Sigmoid colon (tissue), 4 donors: Measurements from ENCODE around the gene TMEM254.

Experiments
- EP300 ChIP-seq, 4 donors: sonication (generic); formaldehyde crosslinking; IDR thresholded peaks; one replicate each; pipeline ENCODE4 v1.6.1; 2017; ENCODE audit warnings: antibody characterized with exemption in 4 of 4
- POLR2A ChIP-seq, 2 donors: fragments of 450-650 bp; IDR thresholded peaks; one replicate each; pipeline ENCODE4 v1.6.1; 2016; ENCODE audit warnings: antibody characterized with exemption in 2 of 2, mild to moderate bottlenecking in 2 of 2, moderate library complexity in 2 of 2
- POLR2AphosphoS5 ChIP-seq, 4 donors: sonication (generic); formaldehyde crosslinking; IDR thresholded peaks; one replicate each; pipeline ENCODE4 v1.6.1; 2017; ENCODE audit warnings: antibody characterized with exemption in 4 of 4
- TF ChIP-seq, protein P1 (sequence below), 4 experiments: fragments of 450-650 bp in 3 of 4; fragments of 200-600 bp in 1 of 4; IDR thresholded peaks; one replicate each; pipeline ENCODE4 v1.5.1; 2016 to 2019; ENCODE audit warnings: antibody characterized with exemption in 4 of 4, mild to moderate bottlenecking in 3 of 4, moderate library complexity in 2 of 4

DNA sequence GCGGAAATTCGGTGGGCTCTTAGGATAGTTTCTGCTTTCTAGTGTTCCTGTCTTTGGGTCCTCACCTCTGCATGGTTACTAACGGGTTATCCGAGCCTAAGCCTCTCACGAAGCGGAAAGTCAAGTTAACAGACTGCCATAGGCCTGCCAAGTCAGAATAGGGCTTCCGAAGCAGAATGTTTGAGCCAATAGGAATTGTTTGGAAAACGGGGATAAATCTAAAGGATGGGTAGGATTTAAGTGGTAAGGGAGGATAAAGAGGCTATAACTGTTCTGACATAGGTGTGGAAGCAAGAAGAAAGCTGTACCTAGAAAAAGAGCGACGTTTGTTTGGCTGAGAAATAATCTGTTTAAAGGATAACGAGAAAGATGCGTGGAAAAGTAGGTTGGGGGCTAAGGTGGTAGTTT is 851 bp downstream of the TMEM254 start:
- TF ChIP-seq, protein P1, sequence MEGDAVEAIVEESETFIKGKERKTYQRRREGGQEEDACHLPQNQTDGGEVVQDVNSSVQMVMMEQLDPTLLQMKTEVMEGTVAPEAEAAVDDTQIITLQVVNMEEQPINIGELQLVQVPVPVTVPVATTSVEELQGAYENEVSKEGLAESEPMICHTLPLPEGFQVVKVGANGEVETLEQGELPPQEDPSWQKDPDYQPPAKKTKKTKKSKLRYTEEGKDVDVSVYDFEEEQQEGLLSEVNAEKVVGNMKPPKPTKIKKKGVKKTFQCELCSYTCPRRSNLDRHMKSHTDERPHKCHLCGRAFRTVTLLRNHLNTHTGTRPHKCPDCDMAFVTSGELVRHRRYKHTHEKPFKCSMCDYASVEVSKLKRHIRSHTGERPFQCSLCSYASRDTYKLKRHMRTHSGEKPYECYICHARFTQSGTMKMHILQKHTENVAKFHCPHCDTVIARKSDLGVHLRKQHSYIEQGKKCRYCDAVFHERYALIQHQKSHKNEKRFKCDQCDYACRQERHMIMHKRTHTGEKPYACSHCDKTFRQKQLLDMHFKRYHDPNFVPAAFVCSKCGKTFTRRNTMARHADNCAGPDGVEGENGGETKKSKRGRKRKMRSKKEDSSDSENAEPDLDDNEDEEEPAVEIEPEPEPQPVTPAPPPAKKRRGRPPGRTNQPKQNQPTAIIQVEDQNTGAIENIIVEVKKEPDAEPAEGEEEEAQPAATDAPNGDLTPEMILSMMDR (IDR thresholded peaks at IDR 0.05), result no peak
- no peak for TF ChIP-seq POLR2A (IDR thresholded peaks at IDR 0.05)
- no peak for TF ChIP-seq EP300 (IDR thresholded peaks at IDR 0.05)
- TF ChIP-seq POLR2AphosphoS5 (IDR thresholded peaks at IDR 0.05), result no peak
